ENCODE measurements around the gene ADIPOR2.

ADIPOR2 gene

DNA sequence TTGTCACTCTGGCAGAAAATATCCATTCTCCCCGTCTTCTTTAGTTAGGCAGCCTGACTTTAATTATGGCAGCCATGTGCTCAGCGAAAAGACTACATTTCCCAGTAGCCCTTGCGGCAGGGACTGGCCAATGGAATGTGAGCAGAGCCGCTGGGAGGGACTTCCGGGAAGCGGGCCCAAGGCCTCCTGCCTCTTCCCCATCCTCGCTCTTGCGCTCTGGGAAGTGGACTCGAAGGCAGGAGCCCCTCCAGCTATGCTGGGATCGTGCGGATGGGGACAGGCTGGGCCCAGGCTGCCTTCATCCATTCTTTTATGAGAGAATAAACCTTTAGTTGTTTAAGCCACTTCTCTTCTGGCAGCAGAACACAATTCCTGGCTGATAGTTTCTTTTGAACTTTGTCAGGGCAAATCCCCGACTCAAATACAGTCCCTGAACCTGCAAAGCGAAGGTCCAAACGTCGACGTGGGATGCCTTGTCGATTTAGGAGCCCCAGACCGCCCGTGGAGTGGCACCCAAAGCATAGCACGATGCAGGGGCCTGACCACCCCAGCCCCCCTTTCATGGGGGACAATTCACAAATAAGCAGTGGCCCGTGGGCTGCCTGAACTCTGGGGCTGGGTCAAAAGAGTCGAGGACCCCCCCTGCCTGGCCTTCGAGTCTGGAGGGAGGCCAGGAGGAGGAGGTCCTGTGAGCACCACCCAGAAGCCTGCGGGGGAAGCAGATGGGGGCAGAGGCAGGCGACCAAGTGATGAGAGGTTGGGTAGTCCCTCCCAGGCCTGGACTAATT lies 113.9 kb downstream of the ADIPOR2 start:
- peaks cover 14 to 21% of the 10 kb centered on the region in 2 donors for H3K4me1 ChIP-seq (ENCODE audit: control insufficient read depth in 1 of 2, insufficient read depth in 2 of 2, low read length in 2 of 2)
- no peak overlapping the region for H3K9ac ChIP-seq (ENCODE audit: low read depth in 1 of 2, low read length in 2 of 2)

DNA sequence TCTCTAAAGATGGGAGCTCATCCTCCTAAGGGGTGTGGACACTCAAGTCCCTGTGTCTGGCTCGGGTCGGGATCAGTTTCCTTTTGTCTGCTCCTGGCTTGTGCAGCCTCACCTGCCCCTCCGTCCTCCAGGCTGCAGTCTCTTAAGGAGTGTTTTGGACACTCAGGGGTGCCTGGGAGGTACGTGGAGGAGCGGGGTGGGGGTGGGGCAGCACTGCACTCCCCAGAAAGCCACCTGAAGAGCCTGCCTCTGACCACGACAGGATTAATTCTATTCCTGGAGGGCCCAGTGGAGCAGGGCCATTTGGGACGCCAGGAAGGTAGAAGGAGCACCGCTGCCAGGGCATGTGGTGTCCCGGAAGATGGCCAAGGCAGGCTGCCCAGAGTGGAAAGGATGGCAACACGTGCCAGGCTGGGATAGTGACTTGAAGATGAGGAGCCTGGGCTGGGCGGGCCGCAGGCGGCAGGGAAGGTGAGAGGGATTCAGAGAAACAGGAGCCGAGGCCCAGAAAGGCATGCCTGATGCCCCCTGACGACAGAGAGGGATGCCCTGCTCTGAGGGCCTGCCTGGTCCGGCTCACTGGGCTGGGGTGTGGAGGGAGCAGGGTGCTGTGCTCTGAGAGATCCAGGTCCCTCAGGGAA lies 114.7 kb downstream of the ADIPOR2 start:
- Histone ChIP-seq H3K27ac (ENCODE audit: low read depth, low read length) (no peak overlapping the region), H3K9ac (ENCODE audit: low read depth in 1 of 2, low read length in 2 of 2) (no peak overlapping the region), H3K4me3 (ENCODE audit: low read depth in 1 of 2, low read length in 2 of 2) (no peak overlapping the region), H3K4me1 (ENCODE audit: control insufficient read depth in 1 of 2, insufficient read depth in 2 of 2, low read length in 2 of 2) (peaks cover 14 to 23% of the 10 kb centered on the region in 2 donors), H3K27me3 (ENCODE audit: control insufficient read depth in 1 of 2, insufficient read depth in 2 of 2, low read length in 2 of 2) (no peaks in the 10 kb centered on the region), H3K36me3 (ENCODE audit: control insufficient read depth in 1 of 2, insufficient read depth in 2 of 2, low read length in 2 of 2) (no peaks in the 10 kb centered on the region), H3K9me3 (ENCODE audit: control insufficient read depth in 1 of 2, low read length in 2 of 2) (no peaks in the 10 kb centered on the region)

More for the DNA sequence above, 113.9 kb downstream of the ADIPOR2 start:
- Histone ChIP-seq H3K27me3 (ENCODE audit: control insufficient read depth in 1 of 2, insufficient read depth in 2 of 2, low read length in 2 of 2) (no peaks in the 10 kb centered on the region), H3K36me3 (ENCODE audit: control insufficient read depth in 1 of 2, insufficient read depth in 2 of 2, low read length in 2 of 2) (no peaks in the 10 kb centered on the region), H3K4me3 (ENCODE audit: low read depth in 1 of 2, low read length in 2 of 2) (peak overlapping the region in 1 of 2 donors; percentile 23), H3K9me3 (ENCODE audit: control insufficient read depth in 1 of 2, low read length in 2 of 2) (no peaks in the 10 kb centered on the region), H3K27ac (ENCODE audit: low read depth, low read length) (no peak overlapping the region)

DNA sequence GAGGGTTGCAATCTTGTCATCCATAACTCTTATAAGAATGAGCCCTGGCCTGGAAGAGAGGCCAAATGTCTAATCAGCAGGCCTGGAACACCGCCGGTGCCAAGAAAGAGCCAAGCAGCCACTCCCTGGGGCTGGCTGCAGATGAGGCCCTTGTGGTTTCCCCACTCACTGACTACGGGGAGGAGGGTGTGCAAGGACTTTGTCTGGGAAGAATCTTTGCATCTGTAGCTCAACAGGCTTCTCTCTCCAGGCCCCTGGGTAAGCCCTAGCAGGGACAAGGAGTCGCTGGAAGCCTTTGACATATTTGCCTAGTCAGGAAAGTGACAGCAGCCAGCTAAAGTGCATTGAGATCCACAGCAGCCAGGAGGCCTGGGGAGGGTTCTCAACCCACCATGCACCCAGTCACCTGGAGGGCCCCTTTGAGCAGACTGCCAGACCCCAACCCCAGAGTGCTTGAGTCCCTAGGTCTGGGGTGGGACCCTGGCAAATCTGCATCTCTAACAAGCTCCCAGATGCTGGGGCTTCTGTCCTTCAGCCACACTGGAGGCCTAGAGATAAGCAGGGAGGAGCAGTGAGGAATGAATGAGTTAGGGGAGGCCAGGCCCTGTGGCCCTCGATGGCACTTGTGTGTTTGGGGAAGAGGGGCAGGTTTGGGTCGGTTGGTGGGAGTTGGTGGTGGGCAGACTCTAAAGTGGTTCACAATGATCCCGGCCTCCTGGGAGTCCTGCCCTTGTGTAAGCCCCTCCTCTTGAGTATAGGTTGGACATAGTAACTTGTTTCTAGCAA lies 115.6 kb downstream of the ADIPOR2 start:
- no peaks in the 10 kb centered on the region for H3K27me3 ChIP-seq (ENCODE audit: control insufficient read depth in 1 of 2, insufficient read depth in 2 of 2, low read length in 2 of 2)
- no peak overlapping the region for H3K4me3 ChIP-seq (ENCODE audit: low read depth in 1 of 2, low read length in 2 of 2)
- H3K4me1 ChIP-seq (ENCODE audit: control insufficient read depth in 1 of 2, insufficient read depth in 2 of 2, low read length in 2 of 2), result peaks cover 14 to 32% of the 10 kb centered on the region in 2 donors
- no peak overlapping the region for H3K27ac ChIP-seq (ENCODE audit: low read depth, low read length)
- H3K36me3 ChIP-seq (ENCODE audit: control insufficient read depth in 1 of 2, insufficient read depth in 2 of 2, low read length in 2 of 2), result no peaks in the 10 kb centered on the region
- no peak overlapping the region for H3K9ac ChIP-seq (ENCODE audit: low read depth in 1 of 2, low read length in 2 of 2)
- H3K9me3 ChIP-seq (ENCODE audit: control insufficient read depth in 1 of 2, low read length in 2 of 2), result no peaks in the 10 kb centered on the region

DNA sequence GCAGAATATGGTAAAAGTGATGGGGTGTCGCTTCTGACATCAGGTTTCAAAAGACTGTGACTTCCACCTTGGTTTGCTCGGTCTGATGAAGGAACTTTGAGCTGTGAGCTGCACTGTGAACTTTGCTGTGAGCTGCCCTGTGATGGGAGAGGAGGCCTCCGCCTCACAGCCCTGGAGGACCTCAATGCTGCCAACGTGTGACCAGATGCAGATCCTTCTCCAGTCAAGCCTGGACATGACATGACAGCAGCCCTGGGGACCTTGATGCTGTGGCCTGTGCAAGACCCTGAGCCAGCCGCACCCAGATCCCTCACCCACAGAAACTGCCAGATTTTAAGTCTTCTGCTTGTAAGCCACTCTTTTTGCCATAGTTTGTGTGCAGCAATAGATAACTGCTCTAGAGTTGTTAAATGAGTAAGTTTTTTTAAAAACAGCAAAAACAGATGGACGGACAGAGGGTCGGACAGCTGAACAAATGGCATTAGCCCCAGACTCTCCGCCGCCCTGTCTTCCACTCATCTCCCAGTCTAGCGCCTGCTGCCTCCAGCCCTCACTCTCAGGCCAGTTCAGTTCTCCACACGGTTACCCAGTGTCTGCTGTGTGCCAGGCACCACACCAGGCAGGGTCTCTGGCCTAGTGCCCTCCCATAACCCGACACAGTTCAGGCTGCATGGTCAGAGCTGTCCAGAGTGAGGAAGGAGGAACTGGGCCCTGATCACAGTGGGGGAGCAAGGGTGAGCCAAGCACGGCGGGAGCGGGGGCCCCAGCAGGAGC lies 116.4 kb downstream of the ADIPOR2 start:
- Histone ChIP-seq H3K36me3 (ENCODE audit: control insufficient read depth in 1 of 2, insufficient read depth in 2 of 2, low read length in 2 of 2) (no peaks in the 10 kb centered on the region), H3K4me3 (ENCODE audit: low read depth in 1 of 2, low read length in 2 of 2) (no peak overlapping the region), H3K27ac (ENCODE audit: low read depth, low read length) (no peak overlapping the region), H3K9ac (ENCODE audit: low read depth in 1 of 2, low read length in 2 of 2) (no peak overlapping the region), H3K27me3 (ENCODE audit: control insufficient read depth in 1 of 2, insufficient read depth in 2 of 2, low read length in 2 of 2) (no peaks in the 10 kb centered on the region), H3K4me1 (ENCODE audit: control insufficient read depth in 1 of 2, insufficient read depth in 2 of 2, low read length in 2 of 2) (peaks cover 14 to 39% of the 10 kb centered on the region in 2 donors), H3K9me3 (ENCODE audit: control insufficient read depth in 1 of 2, low read length in 2 of 2) (no peaks in the 10 kb centered on the region)

DNA sequence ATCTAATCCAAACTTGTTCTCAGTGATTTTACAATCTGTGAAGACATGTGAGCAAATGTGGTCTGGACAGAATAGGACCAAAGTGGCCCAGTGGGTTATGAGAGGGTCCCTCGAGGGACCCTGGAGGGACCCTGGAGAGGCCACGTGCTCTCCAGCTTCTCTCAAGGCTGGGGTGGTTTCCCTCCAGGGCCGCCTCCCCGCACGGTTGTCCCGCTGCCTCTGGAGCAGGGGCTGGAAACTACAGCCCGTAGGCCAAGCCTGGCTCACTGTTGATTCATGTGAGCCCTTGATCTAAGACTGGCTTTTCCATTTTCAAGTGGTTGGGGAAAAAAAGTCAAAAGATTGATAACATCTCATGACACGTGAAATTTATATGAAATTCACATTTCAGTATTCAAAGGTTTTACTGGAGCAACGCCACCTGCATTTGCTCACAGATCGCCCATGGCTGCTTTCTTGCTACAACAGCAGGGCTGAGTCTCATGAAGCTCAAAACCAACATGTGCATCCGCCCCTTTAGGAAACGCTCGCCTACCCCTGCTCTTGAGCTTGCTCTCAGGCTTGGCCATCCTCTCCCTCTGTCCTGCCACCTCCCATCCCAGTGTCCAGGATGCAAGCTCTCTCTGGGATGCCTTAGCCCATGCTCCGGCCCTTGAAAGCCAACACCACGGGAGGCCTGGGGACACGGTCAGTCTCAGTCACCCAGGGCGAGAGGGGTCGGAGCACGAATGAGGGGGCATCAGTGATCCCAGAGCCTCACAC lies 117.3 kb downstream of the ADIPOR2 start:
- no peak overlapping the region for H3K9ac ChIP-seq (ENCODE audit: low read depth in 1 of 2, low read length in 2 of 2)
- no peaks in the 10 kb centered on the region for H3K27me3 ChIP-seq (ENCODE audit: control insufficient read depth in 1 of 2, insufficient read depth in 2 of 2, low read length in 2 of 2)
- H3K4me3 ChIP-seq (ENCODE audit: low read depth in 1 of 2, low read length in 2 of 2), result no peak overlapping the region
- no peaks in the 10 kb centered on the region for H3K36me3 ChIP-seq (ENCODE audit: control insufficient read depth in 1 of 2, insufficient read depth in 2 of 2, low read length in 2 of 2)
- no peaks in the 10 kb centered on the region for H3K9me3 ChIP-seq (ENCODE audit: control insufficient read depth in 1 of 2, low read length in 2 of 2)
- peaks cover 14 to 44% of the 10 kb centered on the region in 2 donors for H3K4me1 ChIP-seq (ENCODE audit: control insufficient read depth in 1 of 2, insufficient read depth in 2 of 2, low read length in 2 of 2)
- H3K27ac ChIP-seq (ENCODE audit: low read depth, low read length), result no peak overlapping the region

DNA sequence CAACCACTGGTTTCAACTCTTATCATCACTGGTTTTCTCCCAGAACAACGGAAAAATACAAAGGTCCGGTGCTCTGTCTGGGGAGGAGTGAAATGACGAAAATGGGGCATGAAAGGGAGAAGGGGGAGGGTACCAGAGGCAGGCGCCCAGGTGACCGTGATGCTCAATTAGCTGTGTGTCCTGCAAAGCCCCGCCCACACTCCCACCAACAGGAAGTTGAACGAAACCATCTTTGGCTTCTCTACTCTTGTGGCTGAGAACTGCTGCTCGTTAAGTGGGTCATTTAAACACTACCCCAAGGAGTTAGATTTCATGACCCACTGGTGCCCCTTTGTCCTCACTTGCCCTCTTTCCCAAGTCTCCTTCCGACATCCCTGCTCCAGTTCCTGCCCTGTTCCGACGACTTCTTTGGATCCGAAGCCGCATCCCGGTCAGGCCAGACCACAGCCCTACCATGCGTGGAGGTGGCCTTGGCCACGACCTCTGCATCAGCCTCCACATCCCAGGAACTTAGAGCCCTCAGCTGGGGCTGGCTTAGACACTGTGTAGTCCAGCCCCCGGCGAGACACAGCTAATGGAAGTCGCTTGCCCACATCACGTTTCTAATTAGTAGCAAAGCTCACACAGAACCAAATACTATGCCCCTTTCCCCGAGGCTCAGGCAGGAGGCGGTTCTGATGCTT lies 118.1 kb downstream of the ADIPOR2 start:
- H3K9me3 ChIP-seq (ENCODE audit: control insufficient read depth in 1 of 2, low read length in 2 of 2), result no peaks in the 10 kb centered on the region
- no peak overlapping the region for H3K27ac ChIP-seq (ENCODE audit: low read depth, low read length)
- H3K36me3 ChIP-seq (ENCODE audit: control insufficient read depth in 1 of 2, insufficient read depth in 2 of 2, low read length in 2 of 2), result no peaks in the 10 kb centered on the region
- H3K4me3 ChIP-seq (ENCODE audit: low read depth in 1 of 2, low read length in 2 of 2), result no peak overlapping the region
- H3K4me1 ChIP-seq (ENCODE audit: control insufficient read depth in 1 of 2, insufficient read depth in 2 of 2, low read length in 2 of 2), result peaks cover 14 to 44% of the 10 kb centered on the region in 2 donors
- no peak overlapping the region for H3K9ac ChIP-seq (ENCODE audit: low read depth in 1 of 2, low read length in 2 of 2)
- H3K27me3 ChIP-seq (ENCODE audit: control insufficient read depth in 1 of 2, insufficient read depth in 2 of 2, low read length in 2 of 2), result no peaks in the 10 kb centered on the region

DNA sequence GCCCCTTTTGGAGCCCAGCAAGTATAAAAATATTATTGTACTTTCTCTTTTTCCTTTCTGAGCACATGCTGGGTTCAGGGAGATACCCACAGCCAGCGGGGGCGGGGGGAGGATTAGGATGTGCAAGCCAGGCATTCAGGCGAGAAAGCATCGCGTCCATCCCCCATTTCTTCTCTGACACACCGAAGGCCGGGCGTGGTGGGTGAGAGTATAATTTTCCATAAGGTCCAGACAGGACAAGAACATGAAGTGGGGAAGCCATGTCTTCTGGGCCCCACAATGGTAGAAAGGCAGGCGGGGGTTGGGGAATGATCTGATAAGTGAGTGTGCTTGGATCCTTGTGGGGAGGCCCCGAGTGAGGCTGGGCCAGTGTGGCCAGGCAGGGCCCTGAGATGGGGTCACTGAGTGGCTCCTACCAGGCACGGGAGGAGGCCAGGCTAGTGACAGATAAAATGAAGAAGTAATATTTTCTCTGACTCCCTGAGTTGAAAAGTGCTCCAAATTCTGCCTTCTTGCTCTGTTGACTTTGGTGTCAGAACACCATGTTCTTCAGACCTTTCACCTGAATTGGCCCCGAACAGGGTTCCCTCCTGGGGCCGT lies 118.8 kb downstream of the ADIPOR2 start:
- H3K36me3 ChIP-seq (ENCODE audit: control insufficient read depth in 1 of 2, insufficient read depth in 2 of 2, low read length in 2 of 2), result no peaks in the 10 kb centered on the region
- no peaks in the 10 kb centered on the region for H3K27me3 ChIP-seq (ENCODE audit: control insufficient read depth in 1 of 2, insufficient read depth in 2 of 2, low read length in 2 of 2)
- no peaks in the 10 kb centered on the region for H3K9me3 ChIP-seq (ENCODE audit: control insufficient read depth in 1 of 2, low read length in 2 of 2)
- peaks cover 14 to 44% of the 10 kb centered on the region in 2 donors for H3K4me1 ChIP-seq (ENCODE audit: control insufficient read depth in 1 of 2, insufficient read depth in 2 of 2, low read length in 2 of 2)
- no peak overlapping the region for H3K27ac ChIP-seq (ENCODE audit: low read depth, low read length)
- no peak overlapping the region for H3K4me3 ChIP-seq (ENCODE audit: low read depth in 1 of 2, low read length in 2 of 2)
- no peak overlapping the region for H3K9ac ChIP-seq (ENCODE audit: low read depth in 1 of 2, low read length in 2 of 2)

DNA sequence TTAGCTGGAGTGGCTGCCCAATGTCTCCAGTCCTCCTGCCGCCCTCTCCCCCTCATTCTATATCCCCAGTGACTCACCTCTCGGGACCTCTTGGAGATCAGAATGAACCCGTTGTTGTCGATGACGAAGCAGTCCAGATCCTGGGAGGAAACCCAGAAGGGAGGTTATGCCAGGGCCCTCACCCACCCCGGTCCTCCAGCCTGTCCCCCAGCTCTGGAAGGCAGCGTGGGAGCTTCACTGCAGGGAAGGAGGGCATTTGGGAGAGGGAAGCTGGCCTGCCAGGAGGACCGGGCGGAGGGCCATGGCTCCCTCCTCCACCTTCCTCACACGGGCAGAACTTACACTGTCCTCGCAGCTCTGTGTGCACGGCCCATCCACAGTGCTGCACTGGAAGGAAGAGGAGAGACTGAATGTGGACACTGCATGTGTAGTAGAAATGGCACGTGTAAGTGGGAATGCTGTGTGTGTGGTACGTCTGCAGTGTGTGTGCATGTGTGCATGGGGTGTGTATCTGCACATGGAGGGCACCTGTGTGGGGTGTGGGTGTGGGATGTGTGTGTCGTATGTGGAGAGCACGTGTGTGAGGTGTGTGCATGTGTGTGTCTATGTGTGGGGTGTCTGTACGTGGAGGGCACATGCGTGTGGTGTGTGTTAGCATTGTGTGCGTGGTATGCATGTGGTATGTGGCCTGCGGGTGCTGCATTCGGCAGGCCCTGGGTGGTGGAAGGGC lies 119.5 kb downstream of the ADIPOR2 start:
- peak overlapping the region in 1 of 2 donors; percentile 9 for H3K4me3 ChIP-seq (ENCODE audit: low read depth in 1 of 2, low read length in 2 of 2)
- H3K9me3 ChIP-seq (ENCODE audit: control insufficient read depth in 1 of 2, low read length in 2 of 2), result no peaks in the 10 kb centered on the region
- H3K27ac ChIP-seq (ENCODE audit: low read depth, low read length), result no peak overlapping the region
- peaks cover 14 to 44% of the 10 kb centered on the region in 2 donors for H3K4me1 ChIP-seq (ENCODE audit: control insufficient read depth in 1 of 2, insufficient read depth in 2 of 2, low read length in 2 of 2)
- H3K9ac ChIP-seq (ENCODE audit: low read depth in 1 of 2, low read length in 2 of 2), result no peak overlapping the region
- H3K27me3 ChIP-seq (ENCODE audit: control insufficient read depth in 1 of 2, insufficient read depth in 2 of 2, low read length in 2 of 2), result no peaks in the 10 kb centered on the region
- H3K36me3 ChIP-seq (ENCODE audit: control insufficient read depth in 1 of 2, insufficient read depth in 2 of 2, low read length in 2 of 2), result no peaks in the 10 kb centered on the region

Data from duodenal mucosa (tissue), 2 donors.